K562 (cell line): Measurements from ENCODE around the gene SRRM5. TPM values are rescaled to one million over a fixed set of nuclear protein-coding genes. Genes with fewer than 3 reads are reported as not detected.

Source experiments
- BACH1 ChIP-seq: fragments of 200-800 bp; sonication (Bioruptor generic); IDR thresholded peaks from 2 replicates; pipeline ENCODE4 v1.6.1; 2016; ENCODE audit warnings: missing genetic modification characterization, missing compliant biosample characterization
- CBFA2T3 ChIP-seq: fragments of 450-650 bp; IDR thresholded peaks from 2 replicates; pipeline ENCODE4 v1.6.1; 2017
- CSDE1 ChIP-seq, 2 experiments: fragments of 450-650 bp; IDR thresholded peaks; 2 replicates each; pipeline ENCODE4 v1.6.1; 2016; ENCODE audit warnings: mild to moderate bottlenecking in 1 of 2
- DPF2 ChIP-seq: fragments of 450-650 bp; IDR thresholded peaks from 2 replicates; pipeline ENCODE4 v1.6.1; 2016
- EP300 ChIP-seq: IDR thresholded peaks from 2 replicates; pipeline ENCODE4 v1.6.1; 2012; ENCODE audit warnings: low read length, improper control_type of control experiment
- GATA2 ChIP-seq: sonication (generic); formaldehyde crosslinking; IDR thresholded peaks from 2 replicates; pipeline ENCODE4 v1.4.0; 2020; ENCODE audit warnings: mild to moderate bottlenecking, missing genetic modification reagents
- GATAD2B ChIP-seq: fragments of 450-650 bp; IDR thresholded peaks from 2 replicates; pipeline ENCODE4 v1.6.1; 2017; ENCODE audit warnings: mild to moderate bottlenecking, borderline replicate concordance
- GTF2F1 ChIP-seq: IDR thresholded peaks from 2 replicates; pipeline ENCODE4 v1.6.1; 2011; ENCODE audit warnings: low read depth, low read length, improper control_type of control experiment
- HDAC1 ChIP-seq, 2 experiments: fragments of 450-650 bp; IDR thresholded peaks; 2 replicates each; pipeline ENCODE4 v1.6.1; 2016 to 2017; ENCODE audit warnings: inconsistent platforms in 1 of 2, mild to moderate bottlenecking in 1 of 2, moderate library complexity in 1 of 2
- KDM1A ChIP-seq, 2 experiments: fragments of 450-650 bp; IDR thresholded peaks; 2 replicates each; pipeline ENCODE4 v1.6.1; 2016; ENCODE audit warnings: mild to moderate bottlenecking in 2 of 2
- KHSRP ChIP-seq: fragments of 450-650 bp; IDR thresholded peaks from 2 replicates; pipeline ENCODE4 v1.6.1; 2017
- LARP7 ChIP-seq: fragments of 450-650 bp; IDR thresholded peaks from 2 replicates; pipeline ENCODE4 v1.6.1; 2016
- MAZ ChIP-seq, 2 experiments: fragments of 450-650 bp in 1 of 2; sonication (generic) in 1 of 2; formaldehyde crosslinking; IDR thresholded peaks in 1 of 2; conservative IDR thresholded peaks in 1 of 2; 2 replicates each; pipeline versions ENCODE4 v1.4.0 to v1.5.0; 2020; ENCODE audit warnings: mild to moderate bottlenecking in 1 of 2, missing genetic modification reagents in 1 of 2
- NFYB ChIP-seq: IDR thresholded peaks from 2 replicates; pipeline ENCODE4 v1.6.1; 2011; ENCODE audit warnings: mild to moderate bottlenecking, moderate library complexity; ENCODE audit not compliant: insufficient read length; ENCODE audit errors: extremely low read depth
- PHB ChIP-seq: fragments of 250-450 bp; sonication (Bioruptor Pico); IDR thresholded peaks from 2 replicates; pipeline ENCODE4 v1.5.0; 2021
- RBM22 ChIP-seq: fragments of 200-400 bp; formaldehyde crosslinking; IDR thresholded peaks from 2 replicates; pipeline ENCODE4 v1.6.1; 2018; ENCODE audit warnings: low read length, low read depth; ENCODE audit not compliant: poor library complexity, severe bottlenecking
- RCOR1 ChIP-seq, 2 experiments: IDR thresholded peaks; 2 replicates each; pipeline ENCODE4 v1.6.1; 2012; ENCODE audit warnings: low read depth in 2 of 2, low read length in 2 of 2, borderline replicate concordance in 1 of 2, improper control_type of control experiment in 1 of 2
- SNIP1 ChIP-seq: fragments of 450-650 bp; IDR thresholded peaks from 2 replicates; pipeline ENCODE4 v1.7.1; 2017; ENCODE audit warnings: low read depth, mild to moderate bottlenecking
- TRIM24 ChIP-seq, 2 experiments: fragments of 450-650 bp; IDR thresholded peaks; 2 replicates each; pipeline ENCODE4 v1.6.1; 2016
- YY1 ChIP-seq, 3 experiments: IDR thresholded peaks; 2 replicates each; pipeline ENCODE4 v1.6.1; 2011; ENCODE audit warnings: low read length in 2 of 3, mild to moderate bottlenecking in 2 of 3, moderate library complexity in 2 of 3, borderline replicate concordance in 1 of 3, control low read depth in 1 of 3, low read depth in 1 of 3; ENCODE audit not compliant: insufficient read depth in 3 of 3, insufficient replicate concordance in 2 of 3, control insufficient read depth in 1 of 3, insufficient read length in 1 of 3; ENCODE audit errors: extremely low read depth in 1 of 3
- ZNF212 ChIP-seq: fragments of 450-650 bp; formaldehyde crosslinking; IDR thresholded peaks from 2 replicates; pipeline ENCODE4 v1.4.0; 2020; ENCODE audit warnings: mild to moderate bottlenecking
- ZNF639 ChIP-seq, 2 experiments: fragments of 200-800 bp in 1 of 2; sonication (Bioruptor generic) in 1 of 2; sonication (generic) in 1 of 2; formaldehyde crosslinking in 1 of 2; IDR thresholded peaks in 1 of 2; conservative IDR thresholded peaks in 1 of 2; 2 replicates each; pipeline versions ENCODE4 v1.5.0 to v1.6.1; 2016 to 2020; ENCODE audit warnings: missing compliant biosample characterization in 1 of 2, missing genetic modification characterization in 1 of 2, missing genetic modification reagents in 1 of 2
- polyA plus RNA-seq, 8 experiments: library from polyadenylated mRNA; depleted of rRNA in 4 of 8; stranded (reverse) in 5 of 8; unstranded in 3 of 8; fragments of >200 nt; fragmentation: Nextera tagmentation in 2 of 8; fragmentation: Illumina TruSeq in 1 of 8; extraction: Ambion mirVana in 2 of 8; extraction: Trizol in 1 of 8; gene quantifications; 2 replicates each; pipeline versions ENCODE4 v1.2.1 to v1.2.3, GENCODE V29; 2011 to 2014; ENCODE audit warnings: inconsistent platforms in 1 of 8, missing spikeins in 1 of 8
- total RNA-seq, 7 experiments: library from RNA; depleted of rRNA in 6 of 7; stranded (reverse); fragments of >200 nt in 6 of 7; fragmentation: Illumina TruSeq in 2 of 7; extraction: Trizol in 2 of 7; gene quantifications; 2 replicates each; pipeline versions ENCODE4 v1.2.1 to v1.2.3, GENCODE V29; 2011 to 2021; ENCODE audit warnings: low replicate concordance in 1 of 7
- TF ChIP-seq, protein P1 (sequence below): fragments of 250-450 bp; sonication (Bioruptor Pico); IDR thresholded peaks from 2 replicates; pipeline ENCODE4 v1.8.0; 2022; ENCODE audit warnings: inconsistent platforms, mild to moderate bottlenecking, moderate library complexity, borderline replicate concordance
- TF ChIP-seq, protein P2 (sequence below): fragments of 450-650 bp; IDR thresholded peaks from 2 replicates; pipeline ENCODE4 v1.6.1; 2016; ENCODE audit warnings: mild to moderate bottlenecking
- TF ChIP-seq, protein P3 (sequence below): sonication (generic); formaldehyde crosslinking; IDR thresholded peaks from 2 replicates; pipeline ENCODE4 v1.8.1; 2023; ENCODE audit warnings: mild to moderate bottlenecking, missing genetic modification reagents, moderate library complexity

The SRRM5 gene
- total and polyA plus RNA-seq, 9 of the 15 experiments (the other 6 are each of a cell fraction or from before 2014, with no cell fraction given) = 0.09 to 0.45 (median 0.18) TPM; not detected in 2

GRCh38 chr19:43616306-43616705, 4.4 kb downstream of the SRRM5 start (continued):
- TF ChIP-seq ZNF639 (CRISPR knock-in tag; conservative IDR thresholded peaks at IDR 0.05 in 1 of 2, IDR thresholded peaks at IDR 0.05 in 1 of 2) = no peak
- TF ChIP-seq PHB = no peak
- no peak for TF ChIP-seq LARP7
- peak; percentile 93 for TF ChIP-seq CBFA2T3
- TF ChIP-seq, protein P1, sequence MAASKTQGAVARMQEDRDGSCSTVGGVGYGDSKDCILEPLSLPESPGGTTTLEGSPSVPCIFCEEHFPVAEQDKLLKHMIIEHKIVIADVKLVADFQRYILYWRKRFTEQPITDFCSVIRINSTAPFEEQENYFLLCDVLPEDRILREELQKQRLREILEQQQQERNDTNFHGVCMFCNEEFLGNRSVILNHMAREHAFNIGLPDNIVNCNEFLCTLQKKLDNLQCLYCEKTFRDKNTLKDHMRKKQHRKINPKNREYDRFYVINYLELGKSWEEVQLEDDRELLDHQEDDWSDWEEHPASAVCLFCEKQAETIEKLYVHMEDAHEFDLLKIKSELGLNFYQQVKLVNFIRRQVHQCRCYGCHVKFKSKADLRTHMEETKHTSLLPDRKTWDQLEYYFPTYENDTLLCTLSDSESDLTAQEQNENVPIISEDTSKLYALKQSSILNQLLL (CRISPR knock-in tag) = no peak
- TF ChIP-seq RBM22 = no peak
- no peak for TF ChIP-seq YY1 (IDR thresholded peaks at IDR 0.05; ENCODE audit: borderline replicate concordance in 1 of 3, control insufficient read depth in 1 of 3, extremely low read depth in 1 of 3, insufficient read depth in 3 of 3, insufficient read length in 1 of 3, insufficient replicate concordance in 2 of 3, low read depth in 1 of 3, low read length in 2 of 3)
- TF ChIP-seq SNIP1 = no peak
- peak; percentile 81 for TF ChIP-seq DPF2
- TF ChIP-seq BACH1 (tag) = no peak
- no peak for TF ChIP-seq GTF2F1
- TF ChIP-seq MAZ (CRISPR knock-in tag; conservative IDR thresholded peaks at IDR 0.05 in 1 of 2, IDR thresholded peaks at IDR 0.05 in 1 of 2) = no peak
- peak in 1 of 2 experiments; percentile 67; a peak in 1 of 4 replicates for TF ChIP-seq HDAC1 (IDR thresholded peaks at IDR 0.05)
- peak; percentile 27; the same call in 1 of the 2 replicates for TF ChIP-seq GATAD2B
- TF ChIP-seq KHSRP = no peak
- TF ChIP-seq CSDE1 (IDR thresholded peaks at IDR 0.05) = no peak
- TF ChIP-seq RCOR1 (IDR thresholded peaks at IDR 0.05; ENCODE audit: borderline replicate concordance in 1 of 2, low read depth in 2 of 2, low read length in 2 of 2) = peak; percentile 48 to 93; a peak in 3 of 4 replicates
- TF ChIP-seq, protein P2, sequence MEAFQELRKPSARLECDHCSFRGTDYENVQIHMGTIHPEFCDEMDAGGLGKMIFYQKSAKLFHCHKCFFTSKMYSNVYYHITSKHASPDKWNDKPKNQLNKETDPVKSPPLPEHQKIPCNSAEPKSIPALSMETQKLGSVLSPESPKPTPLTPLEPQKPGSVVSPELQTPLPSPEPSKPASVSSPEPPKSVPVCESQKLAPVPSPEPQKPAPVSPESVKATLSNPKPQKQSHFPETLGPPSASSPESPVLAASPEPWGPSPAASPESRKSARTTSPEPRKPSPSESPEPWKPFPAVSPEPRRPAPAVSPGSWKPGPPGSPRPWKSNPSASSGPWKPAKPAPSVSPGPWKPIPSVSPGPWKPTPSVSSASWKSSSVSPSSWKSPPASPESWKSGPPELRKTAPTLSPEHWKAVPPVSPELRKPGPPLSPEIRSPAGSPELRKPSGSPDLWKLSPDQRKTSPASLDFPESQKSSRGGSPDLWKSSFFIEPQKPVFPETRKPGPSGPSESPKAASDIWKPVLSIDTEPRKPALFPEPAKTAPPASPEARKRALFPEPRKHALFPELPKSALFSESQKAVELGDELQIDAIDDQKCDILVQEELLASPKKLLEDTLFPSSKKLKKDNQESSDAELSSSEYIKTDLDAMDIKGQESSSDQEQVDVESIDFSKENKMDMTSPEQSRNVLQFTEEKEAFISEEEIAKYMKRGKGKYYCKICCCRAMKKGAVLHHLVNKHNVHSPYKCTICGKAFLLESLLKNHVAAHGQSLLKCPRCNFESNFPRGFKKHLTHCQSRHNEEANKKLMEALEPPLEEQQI = no peak
- peak; percentile 91 to 92 for TF ChIP-seq KDM1A (IDR thresholded peaks at IDR 0.05)
- peak; percentile 45; the same call in 1 of the 2 replicates for TF ChIP-seq GATA2
- TF ChIP-seq, protein P3, sequence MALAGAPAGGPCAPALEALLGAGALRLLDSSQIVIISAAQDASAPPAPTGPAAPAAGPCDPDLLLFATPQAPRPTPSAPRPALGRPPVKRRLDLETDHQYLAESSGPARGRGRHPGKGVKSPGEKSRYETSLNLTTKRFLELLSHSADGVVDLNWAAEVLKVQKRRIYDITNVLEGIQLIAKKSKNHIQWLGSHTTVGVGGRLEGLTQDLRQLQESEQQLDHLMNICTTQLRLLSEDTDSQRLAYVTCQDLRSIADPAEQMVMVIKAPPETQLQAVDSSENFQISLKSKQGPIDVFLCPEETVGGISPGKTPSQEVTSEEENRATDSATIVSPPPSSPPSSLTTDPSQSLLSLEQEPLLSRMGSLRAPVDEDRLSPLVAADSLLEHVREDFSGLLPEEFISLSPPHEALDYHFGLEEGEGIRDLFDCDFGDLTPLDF = no peak
- TF ChIP-seq NFYB = no peak
- TF ChIP-seq ZNF212 (CRISPR knock-in tag) = no peak
- peak in 1 of 2 experiments; percentile 21; a peak in 1 of 4 replicates for TF ChIP-seq TRIM24 (IDR thresholded peaks at IDR 0.05)
- peak; percentile 79 for TF ChIP-seq EP300
